H1 (cell line): ENCODE measurements around the gene XPO6.

ENCODE experiments used
- BRCA1 ChIP-seq: IDR thresholded peaks from 2 replicates; pipeline ENCODE4 v1.6.1; 2012; ENCODE audit warnings: low read depth, low read length, improper control_type of control experiment
- CREB1 ChIP-seq: IDR thresholded peaks from 2 replicates; pipeline ENCODE4 v1.6.1; 2012; ENCODE audit warnings: inconsistent platforms
- EP300 ChIP-seq, 2 experiments: IDR thresholded peaks; 1 replicate in 1 of 2; 2 replicates in 1 of 2; pipeline ENCODE4 v1.6.1; 2011 to 2012; ENCODE audit warnings: low read depth in 2 of 2, low read length in 2 of 2, mild to moderate bottlenecking in 2 of 2, borderline replicate concordance in 1 of 2, inconsistent platforms in 1 of 2, moderate library complexity in 1 of 2
- GABPA ChIP-seq: IDR thresholded peaks from 2 replicates; pipeline ENCODE4 v1.6.1; 2011; ENCODE audit warnings: mild to moderate bottlenecking, low read length, moderate library complexity, borderline replicate concordance; ENCODE audit not compliant: insufficient read depth
- JUN ChIP-seq: IDR thresholded peaks from 2 replicates; pipeline ENCODE4 v1.6.1; 2011; ENCODE audit warnings: low read depth, mild to moderate bottlenecking, improper control_type of control experiment, low read length
- POLR2A ChIP-seq, 2 experiments: IDR thresholded peaks; 1 replicate in 1 of 2; 2 replicates in 1 of 2; pipeline ENCODE4 v1.6.1; 2011; ENCODE audit warnings: low read depth in 2 of 2, low read length in 2 of 2, mild to moderate bottlenecking in 2 of 2; ENCODE audit errors: control extremely low read depth in 1 of 2
- SIX5 ChIP-seq: IDR thresholded peaks from 2 replicates; pipeline ENCODE4 v1.6.1; 2011; ENCODE audit warnings: mild to moderate bottlenecking, low read depth, low read length
- SUZ12 ChIP-seq: fragments of 200-600 bp; sonication (generic); IDR thresholded peaks from 2 replicates; pipeline ENCODE4 v1.6.1; 2012; ENCODE audit warnings: mild to moderate bottlenecking, inconsistent platforms, low read length, moderate library complexity, mixed read lengths
- TF ChIP-seq, protein P1 (sequence below), 3 experiments: IDR thresholded peaks; 1 replicate in 2 of 3; 2 replicates in 1 of 3; pipeline versions ENCODE4 v1.5.1 to v1.6.1; 2011; ENCODE audit warnings: low read length in 3 of 3, mild to moderate bottlenecking in 3 of 3, inconsistent platforms in 2 of 3, low read depth in 1 of 3, moderate library complexity in 1 of 3; ENCODE audit not compliant: insufficient read depth in 1 of 3; ENCODE audit errors: control extremely low read depth in 1 of 3

GRCh38 chr16:28165598-28165997 is 46.2 kb downstream of the XPO6 start:
- TF ChIP-seq SIX5 (no peak), GABPA (no peak), SUZ12 (no peak), POLR2A (IDR thresholded peaks at IDR 0.05; ENCODE audit: control extremely low read depth in 1 of 2, low read depth in 2 of 2, low read length in 2 of 2) (no peak), JUN (no peak), EP300 (IDR thresholded peaks at IDR 0.05; ENCODE audit: borderline replicate concordance in 1 of 2, low read depth in 2 of 2, low read length in 2 of 2) (no peak), BRCA1 (no peak), CREB1 (no peak)
- TF ChIP-seq, protein P1, sequence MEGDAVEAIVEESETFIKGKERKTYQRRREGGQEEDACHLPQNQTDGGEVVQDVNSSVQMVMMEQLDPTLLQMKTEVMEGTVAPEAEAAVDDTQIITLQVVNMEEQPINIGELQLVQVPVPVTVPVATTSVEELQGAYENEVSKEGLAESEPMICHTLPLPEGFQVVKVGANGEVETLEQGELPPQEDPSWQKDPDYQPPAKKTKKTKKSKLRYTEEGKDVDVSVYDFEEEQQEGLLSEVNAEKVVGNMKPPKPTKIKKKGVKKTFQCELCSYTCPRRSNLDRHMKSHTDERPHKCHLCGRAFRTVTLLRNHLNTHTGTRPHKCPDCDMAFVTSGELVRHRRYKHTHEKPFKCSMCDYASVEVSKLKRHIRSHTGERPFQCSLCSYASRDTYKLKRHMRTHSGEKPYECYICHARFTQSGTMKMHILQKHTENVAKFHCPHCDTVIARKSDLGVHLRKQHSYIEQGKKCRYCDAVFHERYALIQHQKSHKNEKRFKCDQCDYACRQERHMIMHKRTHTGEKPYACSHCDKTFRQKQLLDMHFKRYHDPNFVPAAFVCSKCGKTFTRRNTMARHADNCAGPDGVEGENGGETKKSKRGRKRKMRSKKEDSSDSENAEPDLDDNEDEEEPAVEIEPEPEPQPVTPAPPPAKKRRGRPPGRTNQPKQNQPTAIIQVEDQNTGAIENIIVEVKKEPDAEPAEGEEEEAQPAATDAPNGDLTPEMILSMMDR (IDR thresholded peaks at IDR 0.05; ENCODE audit: control extremely low read depth in 1 of 3, insufficient read depth in 1 of 3, low read depth in 1 of 3, low read length in 3 of 3), result no peak
